ENCODE measurements around the gene SYT8.

SYT8 gene

DNA sequence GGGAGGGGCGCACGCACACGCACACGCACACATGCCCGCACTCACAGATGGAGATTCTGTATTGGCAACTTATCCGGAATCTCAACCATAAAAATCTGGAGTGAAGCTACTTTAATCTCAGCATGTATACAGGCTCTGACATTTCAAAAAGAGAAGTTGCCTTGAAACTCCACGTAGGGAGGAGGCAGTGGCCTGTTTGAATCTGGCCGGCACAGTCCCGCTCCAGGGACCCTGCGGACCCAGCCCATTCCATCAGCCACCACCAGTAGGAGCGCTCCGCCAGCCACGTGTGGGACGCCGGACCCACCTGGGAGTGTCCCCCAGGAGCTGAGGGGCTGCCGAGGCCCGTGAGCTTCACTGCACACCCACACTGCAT, 1.9 kb upstream of the SYT8 start:
- no peak for DNase-seq

DNA sequence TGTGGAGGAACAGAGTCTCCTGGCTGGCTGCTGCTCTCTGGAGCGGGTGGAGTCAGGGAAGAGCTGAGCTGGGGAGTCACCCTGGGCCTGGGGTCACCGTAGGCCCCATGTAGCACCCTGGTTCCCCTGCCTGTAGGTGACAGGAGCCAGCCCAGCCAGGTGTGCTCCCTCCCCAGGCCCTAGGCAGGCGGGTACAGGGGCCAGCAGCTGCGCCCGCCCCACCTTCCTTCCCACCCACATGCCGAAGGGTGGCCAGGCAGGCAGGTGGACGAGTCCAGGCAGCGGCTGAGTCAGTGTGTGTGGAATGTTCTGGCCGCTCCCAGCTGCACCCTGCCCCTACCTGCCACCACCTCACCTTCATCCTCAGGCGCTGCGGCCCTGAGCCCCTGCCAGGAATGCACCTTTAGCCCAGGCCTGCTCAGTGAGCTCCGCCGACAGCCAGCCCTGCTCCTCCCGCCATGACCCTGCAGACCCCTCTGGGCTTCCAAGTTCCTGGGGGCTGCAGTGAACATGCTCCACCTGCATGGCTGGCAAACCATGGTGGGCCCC, 654 bp upstream of the SYT8 start:
- no peak for DNase-seq

DNA sequence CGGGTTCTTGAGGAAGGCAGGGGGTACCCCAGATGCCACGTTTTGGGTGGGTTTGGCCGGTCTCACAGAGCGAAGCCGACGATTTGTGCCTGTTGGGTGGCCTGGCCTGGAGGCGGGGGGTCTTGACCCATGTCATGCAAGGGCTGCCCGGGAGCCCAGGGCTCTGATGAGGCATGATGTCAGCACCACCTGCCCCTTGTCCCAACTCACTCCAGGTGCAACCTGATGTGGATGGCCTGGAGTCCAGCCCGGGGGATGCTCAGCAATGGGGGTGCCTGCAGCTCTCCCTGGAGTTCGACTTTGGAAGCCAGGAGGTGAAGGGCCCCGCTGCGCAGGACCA, 851 bp downstream of the SYT8 start:
- no peak for DNase-seq

DNA sequence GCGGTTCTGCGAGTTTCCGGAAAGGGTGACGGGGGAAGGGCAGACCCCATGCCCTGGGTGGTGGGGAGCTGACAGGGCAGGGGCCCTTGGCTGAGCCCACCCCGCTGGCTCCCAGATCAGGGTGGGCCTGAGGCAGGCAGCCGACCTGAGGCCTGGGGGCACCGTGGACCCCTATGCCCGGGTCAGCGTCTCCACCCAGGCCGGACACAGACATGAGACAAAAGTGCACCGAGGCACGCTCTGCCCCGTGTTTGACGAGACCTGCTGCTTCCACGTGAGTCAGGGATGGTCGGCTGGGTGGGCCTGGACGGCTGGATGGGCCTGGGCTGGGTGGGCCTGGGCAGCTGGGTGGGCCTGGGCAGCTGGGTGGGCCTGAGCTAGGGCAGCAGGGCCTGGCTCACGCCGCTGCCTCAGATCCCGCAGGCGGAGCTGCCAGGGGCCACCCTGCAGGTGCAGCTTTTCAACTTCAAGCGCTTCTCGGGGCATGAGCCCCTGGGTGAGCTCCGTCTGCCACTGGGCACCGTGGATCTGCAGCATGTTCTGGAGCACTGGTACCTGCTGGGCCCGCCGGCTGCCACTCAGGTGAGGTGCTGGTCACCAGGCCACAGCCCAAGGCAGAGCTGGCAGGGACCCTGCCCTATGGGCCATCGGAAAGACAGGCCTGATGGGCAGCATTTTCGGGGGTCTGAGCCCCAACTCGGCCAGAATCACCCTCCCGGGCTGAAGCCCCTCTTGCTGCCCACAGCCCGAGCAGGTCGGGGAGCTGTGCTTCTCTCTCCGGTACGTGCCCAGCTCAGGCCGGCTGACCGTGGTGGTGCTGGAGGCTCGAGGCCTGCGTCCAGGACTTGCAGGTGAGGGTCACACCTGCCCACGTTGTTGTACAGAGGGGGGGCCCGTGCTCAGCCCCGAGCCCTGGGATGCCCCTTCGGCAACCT, 1.5 kb downstream of the SYT8 start:
- DNase-seq = no peak

DNA sequence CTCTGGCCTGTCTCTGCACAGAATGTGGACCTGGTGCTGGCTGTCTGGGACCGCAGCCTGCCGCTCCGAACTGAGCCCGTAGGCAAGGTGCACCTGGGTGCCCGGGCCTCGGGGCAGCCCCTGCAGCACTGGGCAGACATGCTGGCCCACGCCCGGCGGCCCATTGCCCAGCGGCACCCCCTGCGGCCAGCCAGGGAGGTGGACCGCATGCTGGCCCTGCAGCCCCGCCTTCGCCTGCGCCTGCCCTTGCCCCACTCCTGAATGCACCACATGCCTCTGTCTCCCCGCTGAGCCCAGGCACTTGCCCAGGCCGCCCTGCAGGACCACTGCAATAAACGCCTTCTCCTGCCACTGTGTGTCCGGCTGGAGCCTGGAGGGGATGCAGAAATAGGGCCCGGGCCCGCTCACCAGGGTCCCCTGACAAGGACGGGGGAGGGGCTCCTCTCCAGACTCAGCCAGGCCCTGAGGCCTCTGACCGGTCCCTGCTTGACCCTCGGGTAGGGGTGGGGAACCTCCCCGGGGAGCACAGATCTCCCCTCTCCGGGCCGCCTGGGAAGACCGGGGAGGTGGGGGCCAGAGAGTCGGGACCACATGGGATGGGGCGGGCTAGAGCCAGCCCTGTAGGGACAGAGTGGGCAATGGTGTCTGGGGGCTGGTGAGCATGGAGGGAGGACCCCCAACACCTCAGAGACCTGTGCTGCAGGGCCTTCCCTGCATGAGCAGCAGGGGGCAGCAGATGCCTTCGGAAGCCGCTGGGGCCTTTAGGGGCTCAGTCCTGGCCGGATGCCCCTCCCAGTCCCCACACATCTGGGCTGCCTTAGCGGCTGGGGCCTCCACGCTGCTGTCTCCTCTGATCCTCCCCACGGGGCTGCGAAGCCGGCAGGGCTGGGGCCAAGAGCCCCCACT, 2.6 kb downstream of the SYT8 start:
- no peak for DNase-seq

DNA sequence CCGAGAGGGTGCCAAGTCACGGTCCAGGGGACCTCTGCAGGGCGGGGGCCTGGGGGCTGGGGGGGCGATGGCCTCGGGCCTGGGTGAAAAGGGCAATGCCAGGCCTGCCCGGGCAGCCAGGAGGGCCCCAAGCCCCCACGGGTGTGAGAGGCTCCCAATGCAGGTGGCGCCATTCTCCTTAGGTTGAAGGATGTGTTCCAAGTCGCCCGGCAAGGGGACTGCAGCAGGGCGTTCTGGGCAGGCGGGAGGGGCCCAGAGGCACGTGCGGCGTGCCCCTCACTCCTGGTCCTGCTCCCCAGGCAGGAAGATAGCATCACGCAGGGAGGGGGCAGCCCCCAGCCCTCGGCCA, 3.3 kb downstream of the SYT8 start:
- no peak for DNase-seq

DNA sequence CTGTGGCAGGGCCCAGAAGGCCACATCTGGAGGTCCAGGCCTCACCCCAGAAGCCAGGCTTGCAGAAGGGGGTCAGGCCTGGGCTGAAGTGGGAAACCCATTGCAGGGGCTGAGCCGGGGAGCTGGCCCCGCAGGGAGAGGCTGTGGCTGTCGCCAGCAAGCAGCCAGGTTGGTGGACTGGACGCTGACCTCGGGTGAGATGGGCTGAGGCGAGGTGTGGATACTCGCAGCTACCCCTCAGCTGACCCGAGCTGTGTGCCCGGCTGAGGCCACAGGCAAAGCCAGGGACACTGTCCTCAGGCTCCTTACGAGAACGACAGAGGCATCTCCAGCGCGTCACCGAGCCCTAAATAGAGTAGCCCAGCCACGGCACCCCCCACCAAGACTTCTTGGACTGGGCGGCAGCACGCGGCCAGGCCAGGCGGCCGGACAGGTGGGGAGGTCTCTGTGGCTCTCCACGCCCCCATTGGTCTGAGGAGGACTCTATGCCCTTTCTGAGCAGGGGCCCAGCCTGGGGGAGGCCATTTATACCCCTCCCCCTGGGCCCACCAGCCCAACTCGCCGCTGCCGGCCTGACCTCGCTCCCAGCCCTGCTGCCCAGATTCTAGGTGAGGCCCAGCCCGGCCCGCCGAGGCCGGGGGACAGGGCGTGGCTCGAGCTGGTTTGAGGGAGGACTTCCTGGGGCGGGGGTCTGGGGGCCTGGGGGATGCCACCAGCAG, 3.8 kb downstream of the SYT8 start, which contains the start of gene TNNI2:
Gene TNNI2 (plus strand): TSS at position 556 of the 719 bp plus-strand sequence. CDS start 716 bp downstream, outside the sequence.
- DNase-seq = no peak

DNA sequence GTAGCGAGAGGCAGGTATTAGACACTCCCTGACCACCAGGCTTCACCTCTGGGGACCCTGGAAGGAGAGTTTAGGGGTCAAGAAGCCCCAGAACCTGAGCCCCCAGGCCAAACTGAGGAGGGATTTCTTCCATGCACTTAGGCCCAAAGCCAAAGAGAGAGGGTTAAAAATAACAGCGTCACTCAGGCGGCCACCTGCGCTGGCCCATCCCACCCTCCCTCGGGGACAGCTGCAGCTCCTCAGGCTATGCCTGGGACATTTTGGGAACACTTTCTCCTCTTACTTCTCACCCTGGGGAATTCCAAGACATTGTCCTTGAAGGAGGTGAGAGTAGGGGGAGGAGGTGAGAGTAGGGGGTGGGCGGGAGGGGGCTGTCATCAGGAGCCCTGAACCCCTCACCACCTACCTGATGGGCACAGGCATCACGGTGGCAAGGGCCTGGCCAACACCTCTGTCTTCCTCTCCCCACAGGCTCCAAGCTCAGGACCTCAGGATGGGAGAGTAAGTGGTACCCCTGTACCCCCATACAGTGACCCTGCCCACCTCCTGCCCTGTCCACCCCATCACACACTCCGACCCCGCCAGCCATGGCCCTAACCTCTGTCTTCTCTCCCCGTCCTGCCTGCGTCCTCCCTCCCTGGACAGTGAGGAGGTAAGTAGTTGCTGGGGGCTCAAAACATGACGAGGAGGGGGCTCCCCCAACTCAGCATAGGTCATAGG, 4.6 kb downstream of the SYT8 start:
- DNase-seq = no peak

DNA sequence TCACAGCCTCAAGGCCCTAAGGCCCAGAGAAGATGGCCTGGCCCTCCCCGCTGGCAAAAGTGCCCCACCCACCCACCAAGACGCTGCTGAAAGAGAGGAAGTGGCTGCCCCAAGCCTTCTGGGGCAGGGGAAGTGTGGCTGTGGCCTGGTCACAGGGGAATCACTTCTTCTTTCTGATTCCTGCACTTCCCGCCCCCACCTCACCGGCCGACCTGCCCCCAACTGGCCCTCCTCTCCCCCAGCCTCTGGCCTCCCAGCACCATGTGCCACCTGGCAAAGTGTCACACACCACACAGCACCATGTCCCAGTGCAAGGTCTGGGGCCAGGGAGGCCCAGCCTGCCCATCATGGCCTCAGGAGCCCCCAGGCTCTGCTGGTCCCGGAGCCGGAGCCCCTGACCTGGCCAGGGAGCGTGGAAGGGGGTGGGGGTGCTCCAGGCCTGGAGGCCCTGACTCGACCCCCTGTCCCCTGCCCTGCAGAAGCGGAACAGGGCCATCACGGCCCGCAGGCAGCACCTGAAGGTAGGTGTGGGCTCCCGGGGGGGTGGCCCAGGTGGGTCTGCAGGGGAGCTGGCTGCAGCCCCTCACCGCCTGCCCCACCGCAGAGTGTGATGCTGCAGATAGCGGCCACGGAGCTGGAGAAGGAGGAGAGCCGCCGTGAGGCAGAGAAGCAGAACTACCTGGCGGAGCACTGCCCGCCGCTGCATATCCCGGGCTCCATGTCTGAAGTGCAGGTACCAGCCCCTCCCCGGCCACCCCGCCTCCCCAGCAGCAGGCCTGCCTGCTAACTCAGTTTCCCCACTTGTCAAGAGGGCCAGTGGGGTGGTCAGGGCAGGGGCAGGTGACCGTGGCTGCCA, 5.4 kb downstream of the SYT8 start:
- no peak for DNase-seq

DNA sequence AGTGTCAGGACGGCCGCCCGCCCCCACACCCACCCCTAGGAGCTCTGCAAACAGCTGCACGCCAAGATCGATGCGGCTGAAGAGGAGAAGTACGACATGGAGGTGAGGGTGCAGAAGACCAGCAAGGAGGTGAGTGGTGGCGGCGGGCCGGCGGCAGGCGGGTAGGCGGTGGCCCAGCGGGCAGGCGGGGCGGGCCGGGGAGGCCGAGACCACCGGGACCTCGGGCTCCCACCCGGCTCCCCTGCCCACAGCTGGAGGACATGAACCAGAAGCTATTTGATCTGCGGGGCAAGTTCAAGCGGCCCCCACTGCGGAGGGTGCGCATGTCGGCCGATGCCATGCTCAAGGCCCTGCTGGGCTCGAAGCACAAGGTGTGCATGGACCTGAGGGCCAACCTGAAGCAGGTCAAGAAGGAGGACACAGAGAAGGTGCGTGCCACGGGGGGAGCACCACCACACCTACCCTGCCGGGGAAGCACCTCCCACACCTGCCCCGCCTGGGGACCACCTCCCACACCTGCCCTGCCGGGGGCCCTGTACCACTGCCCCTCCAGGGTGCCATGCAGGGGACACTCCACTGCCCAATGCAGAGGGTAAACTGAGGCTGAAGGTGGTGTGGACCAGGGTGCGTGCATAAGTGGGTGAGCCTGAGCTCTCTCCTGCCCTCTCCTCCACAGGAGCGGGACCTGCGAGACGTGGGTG, 6.1 kb downstream of the SYT8 start:
- no peak for DNase-seq

DNA sequence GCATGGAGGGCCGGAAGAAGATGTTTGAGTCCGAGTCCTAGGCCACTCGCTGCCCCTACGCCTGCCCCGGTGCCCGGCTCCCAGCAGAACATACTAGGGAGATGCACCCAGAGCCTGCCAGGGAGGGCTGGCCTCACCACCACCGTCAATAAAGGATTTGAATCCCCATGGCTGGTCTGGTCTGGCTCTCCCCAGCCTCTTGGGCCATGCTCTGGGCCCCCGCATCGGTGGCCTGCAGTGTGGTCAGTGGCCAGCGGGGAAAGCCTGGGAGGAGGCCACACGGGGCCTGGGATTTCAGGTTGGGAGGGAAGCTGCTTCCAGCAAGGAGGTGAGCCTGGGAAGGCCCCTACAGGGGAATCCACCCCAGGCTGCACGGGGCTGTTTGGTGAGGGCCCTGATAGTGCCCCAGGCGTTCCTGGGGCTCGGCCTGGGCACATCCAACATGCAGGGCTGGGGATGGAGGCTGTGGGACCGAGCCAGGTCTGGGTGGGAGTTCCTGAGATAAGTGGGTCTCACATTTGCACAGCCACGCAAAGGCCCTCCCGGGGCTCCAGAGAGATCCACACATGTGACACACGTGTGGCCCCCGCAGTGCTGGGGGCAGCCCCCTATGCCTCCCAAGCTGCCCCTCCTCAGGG, 6.8 kb downstream of the SYT8 start:
- DNase-seq = no peak

DNA sequence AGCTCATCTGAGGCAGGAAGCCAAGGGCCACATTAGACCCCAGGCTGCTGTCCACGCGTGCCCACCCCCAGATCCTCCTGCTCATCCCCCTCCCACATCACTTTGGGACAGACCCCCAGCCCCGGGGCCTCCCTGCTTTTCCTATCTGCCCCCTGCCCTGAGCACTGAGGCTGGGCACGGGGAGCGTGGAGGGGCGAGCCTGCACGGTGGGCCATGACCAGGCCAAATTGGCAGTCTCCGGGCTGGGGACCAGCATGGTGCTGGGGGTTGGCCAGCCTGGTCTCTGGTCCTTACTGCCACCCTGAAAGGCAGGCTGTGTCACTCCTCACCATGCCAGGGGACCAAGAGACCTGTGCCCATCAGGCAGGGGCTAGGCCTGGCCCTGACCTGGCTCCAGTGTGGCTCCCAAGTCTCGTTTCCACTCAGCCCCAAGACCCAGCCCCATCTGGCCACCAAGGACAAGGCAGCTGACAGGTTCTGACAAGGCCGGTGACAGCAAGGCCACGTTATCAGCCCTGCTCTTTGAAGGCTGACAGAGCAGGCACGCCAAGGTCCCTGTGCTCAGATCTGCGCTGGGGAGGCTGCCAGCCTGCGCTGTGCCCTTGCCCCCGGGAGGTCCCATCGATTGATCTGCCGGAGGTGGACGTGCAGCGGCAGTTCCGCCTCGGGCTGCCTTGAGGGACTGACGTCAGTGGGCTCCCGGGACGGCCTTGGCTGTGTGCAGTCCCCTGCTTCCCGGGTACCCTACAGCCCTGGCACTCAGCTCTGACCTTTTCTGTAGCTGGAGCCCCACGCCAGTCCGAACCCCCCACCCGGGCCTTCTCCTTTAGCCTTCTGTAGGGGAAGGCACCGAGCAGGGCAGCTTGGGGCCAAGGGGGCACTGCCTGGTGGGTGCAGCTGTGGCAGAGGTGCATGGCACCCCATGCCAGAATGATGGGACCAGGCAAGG, 7.6 kb downstream of the SYT8 start:
- no peak for DNase-seq

DNA sequence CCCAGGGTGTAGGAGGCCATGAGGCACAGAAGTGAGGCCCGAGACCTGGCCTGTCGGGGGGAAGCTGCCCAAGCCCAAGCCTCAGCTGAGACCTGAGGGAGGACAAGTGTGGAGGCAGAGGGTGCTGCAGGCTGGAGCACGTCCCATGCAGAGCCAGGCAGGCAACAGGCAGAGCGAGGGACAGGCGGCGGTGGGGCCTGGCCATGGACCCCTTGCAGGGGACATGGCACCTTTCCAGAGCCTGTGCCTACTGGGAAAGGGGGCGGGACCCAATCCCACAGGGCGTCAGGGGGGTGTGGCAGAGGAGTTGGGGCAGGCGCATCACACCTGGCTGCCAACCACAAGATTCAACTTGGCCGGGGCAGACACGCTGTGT, 8.3 kb downstream of the SYT8 start:
- DNase-seq = no peak

DNA sequence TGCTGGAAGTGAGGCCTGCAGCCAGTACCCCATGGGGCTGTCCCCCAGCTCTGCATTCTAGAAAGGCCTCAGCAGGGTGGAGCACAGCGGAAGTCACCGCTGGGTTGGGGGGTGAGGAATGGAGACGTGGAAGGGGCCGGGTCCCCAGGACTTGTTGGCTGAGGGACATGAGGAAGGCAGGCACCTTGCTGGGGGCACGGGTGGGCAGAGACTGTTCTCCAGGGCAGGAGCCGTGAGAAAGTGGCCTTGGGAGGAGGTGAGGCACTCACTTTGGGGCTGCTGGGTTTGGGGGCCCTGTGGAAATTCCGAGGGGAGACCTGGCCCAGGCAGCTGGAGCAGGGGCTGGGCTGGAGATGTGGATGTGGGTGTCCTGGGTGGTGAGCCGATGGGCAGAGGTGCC, 9.0 kb downstream of the SYT8 start:
- no peak for DNase-seq

DNA sequence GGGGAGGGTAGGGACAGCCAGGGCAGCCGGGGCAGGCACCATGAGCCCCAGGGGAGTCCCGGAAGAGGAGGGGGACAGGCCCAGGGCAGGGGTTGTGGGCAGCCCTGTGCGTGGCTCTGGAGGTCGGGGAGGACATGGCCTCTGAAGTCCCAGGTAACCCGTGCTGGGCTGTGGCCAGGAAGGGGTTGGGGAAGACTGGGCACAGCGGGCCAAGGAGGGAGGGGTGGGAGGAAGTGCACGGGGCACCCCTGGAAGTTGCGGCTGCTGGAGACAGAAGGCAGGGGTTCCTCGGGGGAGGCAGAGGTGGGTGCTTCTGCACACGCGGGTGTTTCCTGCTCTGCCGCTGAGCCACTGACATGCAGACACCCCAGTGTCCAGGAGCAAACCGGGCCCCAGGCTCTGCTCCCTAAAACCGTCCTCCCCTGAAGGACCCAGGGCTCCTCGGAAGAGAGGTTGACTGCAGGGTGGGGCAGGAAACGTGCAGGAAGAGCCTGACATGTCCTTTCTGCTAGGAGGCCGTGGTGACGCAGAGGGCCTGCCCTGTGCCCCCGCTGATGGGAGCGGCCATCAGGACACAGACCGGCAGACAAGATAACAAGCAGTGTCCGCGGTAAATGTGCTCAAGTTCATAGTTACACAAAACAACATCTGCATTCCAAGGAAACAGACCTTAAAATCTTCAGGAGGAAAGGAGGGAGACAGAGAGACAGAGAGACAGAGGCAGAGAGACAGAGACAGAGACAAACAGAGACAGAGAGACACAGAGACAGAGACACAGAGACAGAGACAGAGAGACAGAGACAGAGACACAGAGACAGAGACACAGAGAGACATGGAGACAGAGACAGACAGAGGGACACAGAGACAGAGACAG, 9.7 kb downstream of the SYT8 start:
- DNase-seq = no peak

DNA sequence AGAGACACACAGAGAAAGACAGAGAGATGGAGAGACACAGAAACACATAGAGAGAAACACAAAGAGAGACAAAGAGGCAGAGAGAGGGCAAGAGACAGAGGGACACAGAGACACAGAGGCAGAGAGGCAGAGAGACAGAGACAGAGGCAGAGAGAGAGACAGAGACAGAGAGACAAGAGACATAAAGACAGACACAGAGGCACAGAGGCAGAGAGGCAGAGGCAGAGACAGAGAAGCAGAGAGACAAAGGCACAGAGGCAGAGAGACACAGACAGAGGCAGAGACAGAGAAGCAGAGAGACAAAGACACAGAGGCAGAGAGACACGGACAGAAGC, 10.3 kb downstream of the SYT8 start:
- no peak for DNase-seq

DNA sequence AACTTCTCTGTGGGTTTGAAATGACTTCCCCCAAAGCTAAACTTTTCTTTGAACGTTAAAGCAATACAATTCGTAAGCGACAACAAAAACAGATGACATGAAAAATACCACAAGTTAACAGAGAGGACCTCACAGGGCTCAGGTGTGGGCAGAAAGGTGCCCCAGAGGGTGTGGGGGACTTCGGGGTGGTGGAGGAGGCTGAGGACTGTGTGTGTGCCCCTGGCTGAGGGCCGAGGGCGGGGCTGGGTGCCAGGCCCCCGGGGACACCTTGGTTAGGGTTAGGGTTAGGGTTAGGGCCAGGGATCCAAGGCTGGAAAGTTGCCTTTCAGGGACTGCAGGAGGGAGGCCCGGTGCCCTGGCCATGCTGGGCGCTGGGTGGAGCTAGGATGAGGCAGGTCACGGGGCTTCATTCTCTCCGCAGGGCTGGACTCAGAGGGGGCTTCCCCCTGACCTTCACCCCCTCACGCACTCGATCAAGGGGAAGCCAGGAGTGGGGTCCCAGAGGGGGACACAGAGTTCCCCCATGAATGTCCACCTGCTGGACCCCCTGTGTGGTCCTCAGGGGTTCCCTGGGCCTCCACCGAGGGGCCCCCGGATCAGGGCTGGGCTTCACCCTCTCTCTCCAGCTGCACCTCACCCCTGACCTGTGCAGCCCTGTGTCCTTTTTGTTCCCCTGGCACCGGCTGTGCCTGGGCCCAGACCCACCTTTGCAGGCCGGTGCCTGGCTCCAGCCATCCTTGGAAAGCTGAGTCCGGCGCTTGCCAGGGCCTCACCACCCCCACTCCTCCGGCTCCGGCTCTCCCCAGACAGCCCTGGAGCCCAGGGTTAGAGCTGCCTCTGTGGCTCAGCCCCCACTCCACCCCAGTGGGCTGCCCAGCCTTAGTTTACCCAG, 11.0 kb downstream of the SYT8 start:
- no peak for DNase-seq

Measured in T1000 (cell line).